Activated B cell treated with CpG ODN at 0.5 μM for 24 hours (primary cell): Measurements from ENCODE around the gene TFCP2. TPM values are rescaled to one million over a fixed set of nuclear protein-coding genes. Genes with fewer than 3 reads are reported as not detected.

Source experiments
- ATAC-seq: fragments of 200-7000 bp; cut with Tn5 transposase; one replicate; pipeline ENCODE4 v1.10.0; 2021; ENCODE audit warnings: low read depth, mild to moderate bottlenecking, moderate library complexity
- CTCF ChIA-PET: fragments of 350-600 bp; sonication (Branson Sonifier 250); formaldehyde crosslinking; loops from one replicate; lab custom pipeline; 2021; ENCODE audit warnings: antibody characterized with exemption; lab: Charles Lee
- POLR2A ChIA-PET: fragments of 350-600 bp; sonication (Branson Sonifier 250); formaldehyde crosslinking; loops from one replicate; lab custom pipeline; 2021; ENCODE audit warnings: antibody characterized with exemption; lab: Charles Lee
- DNase-seq: peaks from one replicate; pipeline ENCODE4 v3.0.0; 2022
- H3K27ac Mint-ChIP-seq: one replicate; pipeline ENCODE4 v1.8.0; 2020; ENCODE audit warnings: mixed read lengths
- H3K27me3 Mint-ChIP-seq: one replicate; pipeline ENCODE4 v1.8.0; 2021; ENCODE audit warnings: mixed read lengths
- H3K36me3 Mint-ChIP-seq: one replicate; pipeline ENCODE4 v1.8.0; 2021; ENCODE audit warnings: low read depth, mixed read lengths
- H3K4me1 Mint-ChIP-seq: one replicate; pipeline ENCODE4 v1.8.0; 2021; ENCODE audit warnings: mixed read lengths
- H3K4me3 Mint-ChIP-seq: one replicate; pipeline ENCODE4 v1.8.0; 2020; ENCODE audit warnings: mild to moderate bottlenecking, mixed read lengths
- H3K9me3 Mint-ChIP-seq: one replicate; pipeline ENCODE4 v1.8.0; 2020; ENCODE audit warnings: mixed read lengths
- intact Hi-C: fragments of 100-400 bp; cut with micrococcal nuclease; formaldehyde crosslinking; loops from one replicate; pipeline ENCODE4 v1.15.1; 2024
- total RNA-seq: library from RNA; stranded (reverse); gene quantifications from 2 replicates; pipeline ENCODE4 v1.2.3, GENCODE V29; 2022
- TF ChIP-seq, protein P1 (sequence below): fragments of 200-600 bp; IDR thresholded peaks from one replicate; pipeline ENCODE4 v1.8.0; 2022; ENCODE audit warnings: antibody characterized with exemption, mild to moderate bottlenecking

The TFCP2 gene
- total RNA-seq, 1 donor from 2014 or later: 36.7 TPM

DNA sequence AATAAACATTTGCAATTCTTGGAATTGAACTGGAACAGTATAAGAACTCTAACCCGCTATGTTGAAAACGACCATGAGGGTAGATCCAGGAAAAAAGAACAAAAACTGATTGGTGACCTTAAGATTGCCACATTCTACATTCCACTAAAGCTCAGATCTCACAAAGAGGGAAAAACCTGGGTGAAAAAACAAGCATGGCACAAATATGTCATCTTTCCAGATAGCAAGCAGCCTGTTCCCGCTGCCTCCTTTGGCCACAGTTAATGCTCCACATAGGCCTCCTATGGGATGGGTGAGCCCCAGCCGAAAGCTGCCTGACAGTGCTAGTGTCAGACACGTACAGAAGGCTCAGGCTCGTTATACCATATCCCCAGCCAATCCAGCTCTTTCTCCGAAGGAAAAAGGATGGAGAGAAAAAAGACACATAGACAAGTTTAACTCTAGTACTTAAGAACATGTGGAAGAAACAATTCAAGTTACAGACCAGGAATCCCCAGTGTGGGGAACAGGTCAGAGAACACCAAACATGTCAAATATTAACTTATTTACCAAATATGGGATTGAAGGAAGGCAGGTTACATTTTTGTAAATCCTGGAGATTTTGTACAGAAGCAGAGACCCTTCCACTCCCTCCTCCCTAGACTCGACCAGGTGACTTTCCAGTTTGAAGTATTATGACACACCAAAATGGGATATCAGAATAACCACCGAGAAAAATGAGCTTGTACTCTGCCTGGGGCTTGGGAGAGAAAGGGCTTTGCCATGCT lies 110.1 kb downstream of the TFCP2 start:
- Mint-ChIP-seq H3K9me3 (no peaks in the 10 kb centered on the region), H3K27ac (no peak overlapping the region), H3K36me3 (peaks cover 88% of the 10 kb centered on the region), H3K4me1 (no peaks in the 10 kb centered on the region), H3K4me3 (no peak overlapping the region), H3K27me3 (no peaks in the 10 kb centered on the region)
- DNase-seq: no peak
- no peak for ATAC-seq
- ChIA-PET CTCF (no interaction called here), POLR2A (no interaction called here)
- TF ChIP-seq, protein P1, sequence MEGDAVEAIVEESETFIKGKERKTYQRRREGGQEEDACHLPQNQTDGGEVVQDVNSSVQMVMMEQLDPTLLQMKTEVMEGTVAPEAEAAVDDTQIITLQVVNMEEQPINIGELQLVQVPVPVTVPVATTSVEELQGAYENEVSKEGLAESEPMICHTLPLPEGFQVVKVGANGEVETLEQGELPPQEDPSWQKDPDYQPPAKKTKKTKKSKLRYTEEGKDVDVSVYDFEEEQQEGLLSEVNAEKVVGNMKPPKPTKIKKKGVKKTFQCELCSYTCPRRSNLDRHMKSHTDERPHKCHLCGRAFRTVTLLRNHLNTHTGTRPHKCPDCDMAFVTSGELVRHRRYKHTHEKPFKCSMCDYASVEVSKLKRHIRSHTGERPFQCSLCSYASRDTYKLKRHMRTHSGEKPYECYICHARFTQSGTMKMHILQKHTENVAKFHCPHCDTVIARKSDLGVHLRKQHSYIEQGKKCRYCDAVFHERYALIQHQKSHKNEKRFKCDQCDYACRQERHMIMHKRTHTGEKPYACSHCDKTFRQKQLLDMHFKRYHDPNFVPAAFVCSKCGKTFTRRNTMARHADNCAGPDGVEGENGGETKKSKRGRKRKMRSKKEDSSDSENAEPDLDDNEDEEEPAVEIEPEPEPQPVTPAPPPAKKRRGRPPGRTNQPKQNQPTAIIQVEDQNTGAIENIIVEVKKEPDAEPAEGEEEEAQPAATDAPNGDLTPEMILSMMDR: no peak
- intact Hi-C loops: no loop called here

DNA sequence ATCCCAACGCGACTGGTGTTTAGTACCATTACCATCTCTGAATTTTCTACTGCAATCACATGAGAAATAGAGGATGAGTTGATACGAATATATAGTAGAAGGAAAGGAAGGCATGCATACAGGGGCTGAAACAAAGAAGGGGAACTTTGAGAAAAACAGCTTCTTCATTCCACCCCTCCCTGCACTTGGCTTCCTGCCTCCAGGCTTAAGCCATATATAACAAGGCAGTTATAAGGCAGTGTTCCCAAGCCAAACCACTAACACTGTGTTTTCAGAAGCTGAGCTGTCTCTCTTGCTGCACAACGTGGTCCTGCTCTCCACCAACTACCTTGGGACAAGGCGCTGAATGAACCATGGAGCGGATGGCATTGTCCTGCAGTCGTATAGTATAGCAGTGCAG lies 113.8 kb downstream of the TFCP2 start:
- ATAC-seq (no peak), DNase-seq (no peak)
- H3K27me3 Mint-ChIP-seq: no peaks in the 10 kb centered on the region
- H3K36me3 Mint-ChIP-seq: peaks cover 84% of the 10 kb centered on the region
- ChIA-PET POLR2A (no interaction called here), CTCF (no interaction called here)
- H3K9me3 Mint-ChIP-seq: no peaks in the 10 kb centered on the region
- TF ChIP-seq, protein P1: no peak
- H3K4me3 Mint-ChIP-seq: no peak overlapping the region
- intact Hi-C loops: no loop called here
- H3K27ac Mint-ChIP-seq: no peak overlapping the region
- H3K4me1 Mint-ChIP-seq: no peaks in the 10 kb centered on the region

DNA sequence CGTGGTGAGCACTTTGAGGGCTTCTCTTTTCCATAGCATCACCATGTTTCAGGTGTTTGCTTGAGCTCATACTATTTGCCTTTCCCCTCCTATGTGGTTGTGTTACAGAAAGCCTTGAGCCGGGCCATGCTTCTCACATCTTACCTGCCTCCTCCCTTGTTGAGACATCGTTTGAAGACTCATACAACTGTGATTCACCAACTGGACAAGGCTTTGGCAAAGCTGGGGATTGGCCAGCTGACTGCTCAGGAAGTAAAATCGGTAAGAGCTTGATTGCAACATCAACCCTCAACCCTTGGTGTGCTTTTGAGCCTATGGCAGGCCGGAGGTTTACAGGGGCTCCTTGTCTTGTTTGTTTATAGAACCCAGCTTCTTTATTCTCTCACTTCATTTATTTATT lies 116.7 kb downstream of the TFCP2 start:
- intact Hi-C loops: no loop called here
- Mint-ChIP-seq H3K27me3 (no peaks in the 10 kb centered on the region), H3K9me3 (no peaks in the 10 kb centered on the region), H3K27ac (no peak overlapping the region), H3K4me1 (no peaks in the 10 kb centered on the region), H3K36me3 (peaks cover 79% of the 10 kb centered on the region), H3K4me3 (no peak overlapping the region)
- DNase-seq (no peak), ATAC-seq (no peak)
- TF ChIP-seq, protein P1: no peak
- ChIA-PET CTCF (no interaction called here), POLR2A (no interaction called here)

DNA sequence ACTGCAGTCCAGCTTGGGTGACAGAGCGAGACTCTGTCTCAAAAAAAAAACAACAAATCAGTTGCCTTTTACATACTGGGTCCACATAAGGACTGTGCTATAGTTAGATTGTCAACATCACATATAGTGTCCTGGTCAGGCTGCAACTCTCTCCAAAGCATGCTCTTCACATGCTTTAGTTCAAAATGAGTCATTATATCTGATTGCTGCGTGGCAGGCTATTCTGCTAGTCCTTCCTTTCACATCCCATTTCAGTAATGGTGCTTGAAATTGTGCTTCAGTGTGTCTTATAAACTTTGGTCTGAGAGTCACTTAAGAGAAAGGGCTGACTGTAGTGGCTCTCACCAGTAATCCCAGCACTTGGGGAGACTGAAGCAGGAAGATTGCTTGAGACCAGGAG lies 117.9 kb downstream of the TFCP2 start:
- ATAC-seq (no peak), DNase-seq (no peak)
- Mint-ChIP-seq H3K4me3 (no peak overlapping the region), H3K4me1 (no peaks in the 10 kb centered on the region), H3K27ac (no peak overlapping the region), H3K27me3 (no peaks in the 10 kb centered on the region), H3K9me3 (no peaks in the 10 kb centered on the region), H3K36me3 (peaks cover 72% of the 10 kb centered on the region)
- TF ChIP-seq, protein P1: no peak
- CTCF ChIA-PET: no interaction called here
- POLR2A ChIA-PET: interaction anchor here (0.6 kb wide), 1 partner anchor 163 kb away, joined by 3 read pairs; the partner anchor contains the start of gene POU6F1
- intact Hi-C loops: no loop called here

DNA sequence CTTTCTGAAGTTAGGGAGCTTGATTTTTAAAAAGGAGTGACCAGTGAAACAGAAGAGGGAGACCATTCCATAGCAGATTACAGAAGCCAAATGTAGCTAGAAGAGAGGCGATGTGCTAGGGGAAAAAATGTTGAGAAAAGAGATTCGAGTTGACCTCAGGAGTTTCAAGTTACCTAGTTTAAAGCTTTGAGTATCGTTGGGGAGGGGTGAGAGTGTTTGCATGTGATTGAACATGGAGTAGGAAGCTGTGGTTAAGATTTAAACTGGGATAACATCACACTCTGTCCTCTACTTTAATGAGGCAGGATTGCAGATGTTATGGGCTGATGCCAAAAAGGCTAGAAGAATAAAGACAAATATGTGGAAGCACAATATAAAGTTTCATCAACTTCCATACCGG lies 121.1 kb downstream of the TFCP2 start:
- intact Hi-C loops: no loop called here
- ChIA-PET CTCF (interaction anchor here (1.1 kb wide), 1 partner anchor 289 kb away, joined by 3 read pairs; no protein-coding TSS in a partner anchor), POLR2A (no interaction called here)
- Mint-ChIP-seq H3K27ac (no peak overlapping the region), H3K4me1 (peaks cover 27% of the 10 kb centered on the region), H3K27me3 (no peaks in the 10 kb centered on the region), H3K4me3 (no peak overlapping the region), H3K9me3 (no peaks in the 10 kb centered on the region), H3K36me3 (peaks cover 56% of the 10 kb centered on the region)
- ATAC-seq (no peak), DNase-seq (no peak)
- TF ChIP-seq, protein P1: no peak
